ENCODE measurements around the gene GADD45A. TPM values are rescaled to one million over a fixed set of nuclear protein-coding genes. Genes with fewer than 3 reads are reported as not detected.

The GADD45A gene
- polyA plus RNA-seq, 1 of the 3 experiments (the other 2 are of a cell fraction), result 164 TPM

GRCh38 chr1:67686267-67687197, 1.5 kb downstream of the GADD45A start (continued):
- TF ChIP-seq NRF1 (IDR thresholded peaks at IDR 0.05; ENCODE audit: low read depth, low read length), result no peak
- peak; percentile 92 for TF ChIP-seq TEAD4 (IDR thresholded peaks at IDR 0.05; ENCODE audit: borderline replicate concordance, insufficient read depth)
- 0 out of 2 replicates have a peak, but pooled peaks have one; percentile 24 for TF ChIP-seq ELF1 (IDR thresholded peaks at IDR 0.05)
- TF ChIP-seq, protein P1, sequence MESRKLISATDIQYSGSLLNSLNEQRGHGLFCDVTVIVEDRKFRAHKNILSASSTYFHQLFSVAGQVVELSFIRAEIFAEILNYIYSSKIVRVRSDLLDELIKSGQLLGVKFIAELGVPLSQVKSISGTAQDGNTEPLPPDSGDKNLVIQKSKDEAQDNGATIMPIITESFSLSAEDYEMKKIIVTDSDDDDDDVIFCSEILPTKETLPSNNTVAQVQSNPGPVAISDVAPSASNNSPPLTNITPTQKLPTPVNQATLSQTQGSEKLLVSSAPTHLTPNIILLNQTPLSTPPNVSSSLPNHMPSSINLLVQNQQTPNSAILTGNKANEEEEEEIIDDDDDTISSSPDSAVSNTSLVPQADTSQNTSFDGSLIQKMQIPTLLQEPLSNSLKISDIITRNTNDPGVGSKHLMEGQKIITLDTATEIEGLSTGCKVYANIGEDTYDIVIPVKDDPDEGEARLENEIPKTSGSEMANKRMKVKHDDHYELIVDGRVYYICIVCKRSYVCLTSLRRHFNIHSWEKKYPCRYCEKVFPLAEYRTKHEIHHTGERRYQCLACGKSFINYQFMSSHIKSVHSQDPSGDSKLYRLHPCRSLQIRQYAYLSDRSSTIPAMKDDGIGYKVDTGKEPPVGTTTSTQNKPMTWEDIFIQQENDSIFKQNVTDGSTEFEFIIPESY (IDR thresholded peaks at IDR 0.05; ENCODE audit: borderline replicate concordance, low read depth), result peak; percentile 76; the same call in 1 of the 2 replicates
- TF ChIP-seq FOXM1 (IDR thresholded peaks at IDR 0.05; ENCODE audit: low read depth), result peak; percentile 75; the same call in 1 of the 2 replicates
- no peak for TF ChIP-seq USF2 (IDR thresholded peaks at IDR 0.05; ENCODE audit: borderline replicate concordance, low read depth, low read length)
- peak; percentile 41 for TF ChIP-seq GABPA (IDR thresholded peaks at IDR 0.05; ENCODE audit: low read depth)
- TF ChIP-seq MXI1 (IDR thresholded peaks at IDR 0.05; ENCODE audit: low read depth, low read length), result peak; percentile 86; the same call in 1 of the 2 replicates
- peak; percentile 95 for TF ChIP-seq JUND (IDR thresholded peaks at IDR 0.05)
- peak; percentile 92 for TF ChIP-seq POLR2AphosphoS5 (IDR thresholded peaks at IDR 0.05; ENCODE audit: low read depth, low read length)
- TF ChIP-seq MEF2A (IDR thresholded peaks at IDR 0.05; ENCODE audit: borderline replicate concordance, low read depth), result peak; percentile 97

DNA sequence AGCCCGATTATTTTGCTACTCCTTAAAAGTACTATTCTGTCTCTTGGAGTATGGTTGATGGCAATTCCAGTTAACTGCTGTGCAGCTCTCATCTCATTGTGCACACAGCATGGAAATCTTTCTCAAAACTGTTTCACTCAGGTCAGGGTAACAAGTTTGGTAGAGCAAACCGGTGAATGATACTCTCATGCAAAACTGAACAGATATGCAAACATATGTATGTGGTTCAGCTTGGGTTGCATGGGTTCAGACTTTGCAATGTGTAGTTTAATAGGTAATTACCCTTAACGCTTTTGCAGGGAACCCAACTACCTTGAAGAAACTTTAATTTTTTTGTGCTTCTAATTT, 2.2 kb downstream of the GADD45A start:
- no peak overlapping the region for H2AFZ ChIP-seq (ENCODE audit: low read depth)
- H3K4me3 ChIP-seq (ENCODE audit: low read depth in 2 of 2, low read length in 1 of 2), result peak overlapping the region; percentile 87 to 98
- peak overlapping the region; percentile 96 to 99 for H3K27ac ChIP-seq (ENCODE audit: low read depth in 2 of 2, low read length in 1 of 2)
- peaks cover 33% of the 10 kb centered on the region for H3K79me2 ChIP-seq (ENCODE audit: insufficient read depth)
- no peaks in the 10 kb centered on the region for H3K9me3 ChIP-seq
- POLR2A ChIA-PET, result interaction anchor here (0.6 to 3.6 kb wide), 6 partner anchors 12 to 116 kb away, joined by 3 to 25 read pairs (median 8); no protein-coding TSS in a partner anchor
- no peaks in the 10 kb centered on the region for H3K9me2 ChIP-seq
- H3K27me3 ChIP-seq (ENCODE audit: insufficient read depth), result no peaks in the 10 kb centered on the region
- peak overlapping the region; percentile 90 for H3K4me2 ChIP-seq
- peaks cover 24% of the 10 kb centered on the region for H4K20me1 ChIP-seq (ENCODE audit: insufficient read depth)
- peak overlapping the region; percentile 97 for H3K9ac ChIP-seq
- H3K4me1 ChIP-seq (ENCODE audit: control insufficient read depth in 1 of 2, insufficient read depth in 2 of 2, low read depth in 1 of 2, low read length in 1 of 2), result peaks cover 15 to 28% of the 10 kb centered on the region in 2 experiments; a peak in 3 of 4 replicates
- CTCF ChIA-PET, result interaction anchor here (0.7 to 10.1 kb wide), 8 partner anchors 9 to 126 kb away, joined by 3 to 100 read pairs (median 4); no protein-coding TSS in a partner anchor
- peaks cover 74% of the 10 kb centered on the region for H3F3A ChIP-seq (replicated peaks; ENCODE audit: insufficient read depth)
- TF ChIP-seq, protein P1 (IDR thresholded peaks at IDR 0.05; ENCODE audit: borderline replicate concordance, low read depth), result no peak
- WGBS (ENCODE audit: low lambda C conversion rate), result 23% methylated on average over 3 of the region's 3 CpGs
- peaks cover 36 to 44% of the 10 kb centered on the region in 2 experiments for H3K36me3 ChIP-seq (replicated peaks in 1 of 2; ENCODE audit: control insufficient read depth in 1 of 2, insufficient read depth in 2 of 2, low read length in 1 of 2)
- DNase-seq, result no peak

All from SK-N-SH (cell line).